Pulmonary artery endothelial cell (primary cell): Measurements from ENCODE around the gene LMF1. TPM values are rescaled to one million over a fixed set of nuclear protein-coding genes. Genes with fewer than 3 reads are reported as not detected.

Experiments
- DNase-seq: peaks from one replicate; pipeline ENCODE4 v3.0.0-alpha.2; 2011; ENCODE audit warnings: low read depth, low spot score
- total RNA-seq: library from RNA; depleted of rRNA; stranded (reverse); fragments of >200 nt; gene quantifications from 2 replicates; pipeline ENCODE4 v1.2.3, GENCODE V29; 2014

Gene LMF1
- total RNA-seq, 1 donor from 2014 or later = 12.9 TPM

GRCh38 chr16:930076-930475 lies 40.7 kb downstream of the LMF1 start:
- no peak for DNase-seq

GRCh38 chr16:929227-930073 lies 41.3 kb downstream of the LMF1 start:
- no peak for DNase-seq

GRCh38 chr16:928526-928925 lies 42.3 kb downstream of the LMF1 start:
- DNase-seq = no peak

- DNase-seq = no peak
These were observed 42.9 kb downstream of the LMF1 start for GRCh38 chr16:927931-928330.

GRCh38 chr16:927406-927805 lies 43.4 kb downstream of the LMF1 start:
- no peak for DNase-seq

- DNase-seq = no peak
These were observed 44.1 kb downstream of the LMF1 start for GRCh38 chr16:926715-927114.

- no peak for DNase-seq
These were observed 46.0 kb downstream of the LMF1 start for GRCh38 chr16:924806-925205.

GRCh38 chr16:924063-924462 lies 46.7 kb downstream of the LMF1 start:
- DNase-seq = no peak

- DNase-seq = no peak
These were observed 47.6 kb downstream of the LMF1 start for GRCh38 chr16:923184-923583.

GRCh38 chr16:922051-922450 lies 48.7 kb downstream of the LMF1 start:
- DNase-seq = no peak

- DNase-seq = no peak
These were observed 49.4 kb downstream of the LMF1 start for GRCh38 chr16:921321-921905.

GRCh38 chr16:920717-921116 lies 50.1 kb downstream of the LMF1 start:
- no peak for DNase-seq

GRCh38 chr16:920051-920681 lies 50.6 kb downstream of the LMF1 start:
- no peak for DNase-seq

- DNase-seq = no peak
These were observed 51.1 kb downstream of the LMF1 start for GRCh38 chr16:919658-920050.

- DNase-seq = no peak
These were observed 51.8 kb downstream of the LMF1 start for GRCh38 chr16:918741-919657.

- DNase-seq = no peak
These were observed 52.7 kb downstream of the LMF1 start for GRCh38 chr16:918068-918467.

- no peak for DNase-seq
These were observed 53.2 kb downstream of the LMF1 start for GRCh38 chr16:917591-918061.

GRCh38 chr16:916035-916799 lies 54.6 kb downstream of the LMF1 start:
- DNase-seq = no peak

GRCh38 chr16:915546-915945 lies 55.2 kb downstream of the LMF1 start:
- no peak for DNase-seq

GRCh38 chr16:914440-914839 lies 56.3 kb downstream of the LMF1 start:
- peak; percentile 15 for DNase-seq
